Non-pigmented ciliary epithelial cell (primary cell): Measurements from ENCODE around the gene MSRB2.
"Not testable (repeated sequence)": the region's sequence is repeated elsewhere in the genome, so short reads cannot be mapped to it uniquely, and the experiment has no call there.

Source experiments
- DNase-seq: peaks from one replicate; pipeline ENCODE4 v3.0.0-alpha.2; 2010; ENCODE audit warnings: low read depth

The MSRB2 gene

DNA sequence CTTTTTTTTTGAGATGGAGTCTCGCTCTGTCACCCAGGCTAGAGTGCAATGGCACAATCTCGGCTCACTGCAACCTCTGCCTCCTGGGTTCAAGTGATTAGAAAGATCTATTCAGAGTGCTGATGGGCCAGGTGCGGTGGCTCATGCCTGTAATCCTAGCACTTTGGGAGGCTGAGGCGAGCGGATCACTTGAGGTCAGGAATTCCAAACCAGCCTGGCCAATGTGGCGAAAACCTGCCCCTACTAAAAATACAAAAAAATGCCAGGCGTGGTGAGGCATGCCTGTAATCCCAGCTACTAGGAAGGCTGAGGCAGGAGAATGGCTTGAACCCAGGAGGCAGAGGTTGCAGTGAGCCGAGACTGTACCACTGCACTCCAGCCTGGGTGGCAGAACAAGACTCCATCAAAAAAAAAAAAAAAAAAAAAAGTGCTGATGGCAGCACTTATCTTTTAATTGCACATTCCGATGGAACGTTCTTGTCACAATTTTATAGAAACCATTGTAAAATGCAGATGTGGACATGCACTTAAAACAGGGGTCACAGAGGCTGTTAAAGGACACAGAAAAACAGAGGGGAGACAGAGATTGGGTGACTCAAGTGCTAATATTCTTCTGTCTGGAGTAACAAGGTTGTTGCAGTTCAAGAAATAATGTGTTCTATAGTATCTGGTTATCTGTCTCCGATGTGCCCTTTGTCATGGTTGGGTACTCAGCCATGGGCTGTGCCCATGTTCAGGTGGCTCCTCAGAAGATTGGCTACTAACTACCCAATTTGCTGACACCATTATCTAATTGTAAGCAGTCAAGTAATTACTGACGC, 25.1 kb upstream of the MSRB2 start:
- DNase-seq: not testable (repeated sequence)

DNA sequence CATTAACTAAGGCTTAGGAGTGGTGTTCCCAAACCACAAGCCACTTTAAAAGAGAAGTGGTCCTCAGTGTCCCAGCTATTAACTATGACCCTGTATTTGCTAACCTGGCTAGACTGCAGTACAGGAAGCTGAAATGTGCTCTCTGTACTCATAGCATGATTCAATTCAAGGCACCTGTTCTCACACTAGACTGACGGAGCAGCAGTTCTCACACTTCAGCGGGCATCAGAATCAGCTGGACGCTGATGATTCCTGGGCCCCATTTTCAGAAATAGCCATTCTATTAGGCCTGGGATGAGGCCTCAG, 24.5 kb upstream of the MSRB2 start:
- DNase-seq: no peak

DNA sequence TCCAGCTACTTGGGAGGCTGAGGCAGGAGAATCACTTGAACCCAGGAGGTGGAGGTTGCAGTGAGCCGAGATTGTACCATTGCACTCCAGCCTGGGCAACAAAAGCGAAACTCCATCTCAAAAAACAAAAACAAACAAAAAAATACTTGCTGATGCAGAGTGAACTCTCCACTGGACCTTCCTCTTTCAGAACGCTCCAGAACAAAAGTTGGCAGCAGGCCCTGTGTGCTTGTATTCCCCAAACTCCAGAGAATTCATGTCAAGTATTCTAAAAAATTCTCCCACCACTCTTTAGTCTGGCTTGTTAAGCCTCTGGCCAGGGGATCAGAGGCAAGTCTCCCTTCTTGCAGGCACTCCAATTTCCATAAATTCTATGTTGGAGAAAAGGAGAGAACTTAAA, 22.8 kb upstream of the MSRB2 start:
- DNase-seq: not testable (repeated sequence)

DNA sequence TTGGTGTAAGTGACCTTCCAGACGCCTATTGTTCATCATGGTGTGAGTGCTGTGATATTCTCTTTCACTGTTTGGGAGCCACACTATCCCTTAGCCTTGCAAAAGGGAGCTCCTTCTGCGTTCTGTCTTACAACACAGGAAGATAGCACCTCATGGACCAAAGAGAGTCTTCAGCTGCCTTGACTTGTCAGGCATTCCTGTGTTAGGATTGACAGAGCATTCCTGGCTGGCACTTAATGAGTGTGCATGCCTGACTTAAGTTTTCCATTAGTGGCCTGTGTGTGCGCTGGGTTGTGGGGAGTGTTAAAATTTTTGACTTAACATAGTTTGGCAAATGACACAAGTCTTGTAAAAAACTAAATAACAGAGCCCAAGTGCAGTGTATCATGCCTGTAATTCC, 21.9 kb upstream of the MSRB2 start:
- DNase-seq: no peak

DNA sequence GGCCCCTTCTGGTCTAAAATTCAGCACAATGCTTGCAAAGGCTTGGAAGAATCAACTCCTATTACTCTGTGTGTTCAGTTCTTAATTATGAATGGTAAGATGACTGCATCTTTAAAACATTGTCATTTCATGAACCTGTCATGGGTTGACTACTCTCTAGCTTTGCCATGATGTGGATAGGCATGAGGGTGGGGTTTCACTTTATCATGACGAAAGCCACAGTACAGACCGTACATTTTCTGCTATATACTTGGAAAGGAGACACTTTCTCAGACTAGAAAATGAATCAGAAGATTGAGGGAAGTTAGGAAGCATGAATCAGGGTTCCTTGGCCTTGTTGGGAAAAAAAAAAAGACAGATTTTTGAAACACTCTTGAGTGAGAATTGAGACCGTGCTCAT, 19.7 kb upstream of the MSRB2 start:
- no peak for DNase-seq

DNA sequence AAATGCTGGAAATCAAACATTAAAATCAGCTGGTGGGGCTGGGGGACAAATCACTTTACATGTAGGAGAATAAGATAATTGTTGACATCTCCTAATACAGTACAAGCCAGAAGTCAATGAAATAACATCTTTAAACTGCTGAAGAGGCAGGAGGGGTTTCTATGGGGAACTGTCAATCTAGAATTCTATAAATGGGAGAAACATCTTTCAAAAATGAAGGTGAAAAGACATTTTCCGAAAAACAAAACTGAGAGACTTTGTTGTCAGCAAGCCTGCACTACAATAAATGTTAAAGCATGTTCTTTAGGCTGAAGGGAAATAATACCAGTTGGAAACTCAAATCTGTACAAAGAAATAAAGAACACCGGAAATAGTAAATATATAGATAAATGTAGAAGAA, 17.3 kb upstream of the MSRB2 start:
- no peak for DNase-seq

DNA sequence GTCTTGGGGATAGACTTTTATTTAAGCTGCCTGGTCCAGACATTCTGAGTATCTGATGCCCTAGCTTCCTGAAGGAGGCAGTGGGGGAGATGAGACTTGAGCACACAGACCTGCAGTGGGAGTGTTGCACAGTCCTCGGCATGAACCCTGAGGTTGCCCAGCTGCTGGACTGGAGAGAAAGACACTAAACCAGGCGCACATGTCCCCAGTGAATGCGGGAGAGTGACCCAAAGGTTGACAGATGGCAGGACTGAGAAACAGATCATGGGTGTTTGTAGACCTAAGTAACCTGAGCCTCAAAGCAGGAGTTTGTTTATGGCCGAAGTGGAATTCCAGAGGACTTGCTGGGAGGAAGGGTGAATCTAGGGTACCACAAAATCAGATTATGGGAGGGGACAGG, 15.7 kb upstream of the MSRB2 start:
- DNase-seq: no peak

DNA sequence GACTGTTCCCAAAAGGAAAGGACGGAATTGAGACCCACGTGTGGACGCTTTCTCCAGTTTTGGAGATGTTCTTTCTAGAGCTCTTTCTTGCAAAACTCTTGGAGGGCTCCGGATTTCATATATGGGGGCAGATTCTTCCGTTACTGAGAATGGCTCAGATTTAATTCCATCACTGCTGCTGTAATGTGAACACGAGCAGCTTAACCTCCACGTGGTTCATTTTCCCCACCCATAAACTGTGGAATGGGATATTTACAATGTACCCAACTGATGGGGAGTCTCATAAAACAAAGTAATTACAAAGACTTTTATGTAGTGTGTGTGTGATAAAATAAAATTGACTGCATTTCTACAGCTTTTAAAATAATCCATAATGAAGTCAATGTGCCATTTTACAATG, 15.1 kb upstream of the MSRB2 start:
- no peak for DNase-seq

DNA sequence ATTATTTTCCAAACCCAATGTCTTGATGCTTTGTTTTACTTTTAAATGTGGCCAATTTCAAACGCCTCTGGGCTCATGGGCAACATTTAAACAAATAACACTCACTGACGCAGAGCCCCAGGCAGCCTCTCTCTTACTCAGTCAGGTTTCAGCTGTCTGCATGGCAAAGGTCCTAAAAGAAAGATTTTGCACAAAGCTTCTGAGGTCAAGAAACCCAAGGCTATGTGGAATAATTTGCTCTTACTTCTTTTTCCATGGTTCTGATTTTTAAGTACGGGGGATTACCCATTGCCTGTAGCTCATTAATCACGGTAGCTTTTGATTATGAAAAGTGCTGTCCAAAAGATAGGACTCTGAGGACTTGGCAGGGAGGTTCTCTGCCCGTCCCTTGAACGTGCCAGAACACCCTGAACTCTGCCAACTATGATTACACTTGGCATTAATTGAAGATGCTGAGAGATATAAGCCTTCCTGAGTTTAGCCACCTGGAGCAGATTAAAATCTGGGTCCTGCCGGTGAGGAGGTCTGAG, 14.1 kb upstream of the MSRB2 start:
- no peak for DNase-seq

DNA sequence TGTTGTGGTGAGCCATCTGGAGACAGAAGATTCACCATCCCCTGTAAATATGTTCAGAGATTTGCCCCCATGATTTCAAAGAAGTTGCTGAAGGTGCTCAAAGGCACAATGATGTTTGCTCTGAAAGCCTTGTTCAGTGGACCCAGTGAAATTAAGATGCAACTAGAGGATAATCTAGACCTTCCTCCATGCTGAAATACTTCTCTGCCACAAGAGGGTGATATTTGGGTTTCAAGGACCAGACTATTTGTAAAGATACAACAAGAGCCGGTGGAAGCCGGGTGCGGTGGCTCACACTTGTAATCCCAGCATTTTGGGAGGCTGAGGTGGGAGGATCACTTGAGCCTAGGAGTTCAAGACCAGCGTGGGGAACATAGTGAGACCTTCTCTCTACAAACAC, 13.5 kb upstream of the MSRB2 start:
- no peak for DNase-seq

DNA sequence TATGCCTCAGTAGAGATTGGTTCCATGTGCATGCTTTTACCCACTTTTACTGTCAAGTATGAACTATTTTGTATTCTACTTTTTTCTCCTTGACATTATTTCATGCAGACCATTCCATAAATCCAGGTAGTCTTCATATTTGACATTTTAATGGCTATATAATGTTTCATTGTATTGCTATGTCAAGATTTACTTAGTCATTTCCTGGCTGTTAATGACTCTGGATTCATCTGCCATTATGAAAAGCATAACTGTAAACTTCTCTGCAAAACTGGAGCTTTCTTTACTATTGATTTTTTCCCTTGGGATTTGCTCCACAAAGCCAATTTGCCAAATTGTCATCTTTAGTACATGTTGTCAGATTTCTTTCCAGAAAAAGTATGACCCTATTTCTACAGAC, 6.8 kb upstream of the MSRB2 start:
- no peak for DNase-seq

DNA sequence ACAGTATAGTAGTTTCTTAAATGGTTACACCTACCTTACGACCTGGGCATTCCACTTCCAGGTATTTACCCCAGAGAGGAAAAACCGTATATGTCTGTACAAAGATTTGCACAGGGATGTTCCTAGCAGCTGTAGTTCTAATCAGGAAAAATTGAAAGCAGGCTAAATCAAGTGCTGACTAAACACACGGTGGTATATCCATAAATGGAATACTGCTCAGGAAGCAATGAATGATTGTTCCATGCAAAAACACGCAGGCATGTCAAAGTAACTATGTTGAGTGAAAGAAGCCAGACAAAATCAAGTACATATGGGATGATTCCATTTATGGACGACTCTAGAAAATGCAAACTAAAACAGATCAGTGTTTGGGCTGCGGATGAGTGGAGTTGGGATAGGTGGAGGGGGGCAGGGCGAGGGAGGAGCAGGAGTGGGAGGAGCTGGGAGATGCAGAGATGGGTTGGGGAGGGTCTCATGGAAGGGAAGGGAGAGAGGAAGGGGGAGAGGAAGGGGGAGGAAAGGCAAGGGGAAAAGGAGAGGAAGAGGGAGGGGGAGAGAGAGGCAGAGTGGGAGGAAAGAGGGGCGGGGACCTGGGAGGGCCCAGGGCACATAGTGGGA, 484 bp upstream of the MSRB2 start:
- no peak for DNase-seq

DNA sequence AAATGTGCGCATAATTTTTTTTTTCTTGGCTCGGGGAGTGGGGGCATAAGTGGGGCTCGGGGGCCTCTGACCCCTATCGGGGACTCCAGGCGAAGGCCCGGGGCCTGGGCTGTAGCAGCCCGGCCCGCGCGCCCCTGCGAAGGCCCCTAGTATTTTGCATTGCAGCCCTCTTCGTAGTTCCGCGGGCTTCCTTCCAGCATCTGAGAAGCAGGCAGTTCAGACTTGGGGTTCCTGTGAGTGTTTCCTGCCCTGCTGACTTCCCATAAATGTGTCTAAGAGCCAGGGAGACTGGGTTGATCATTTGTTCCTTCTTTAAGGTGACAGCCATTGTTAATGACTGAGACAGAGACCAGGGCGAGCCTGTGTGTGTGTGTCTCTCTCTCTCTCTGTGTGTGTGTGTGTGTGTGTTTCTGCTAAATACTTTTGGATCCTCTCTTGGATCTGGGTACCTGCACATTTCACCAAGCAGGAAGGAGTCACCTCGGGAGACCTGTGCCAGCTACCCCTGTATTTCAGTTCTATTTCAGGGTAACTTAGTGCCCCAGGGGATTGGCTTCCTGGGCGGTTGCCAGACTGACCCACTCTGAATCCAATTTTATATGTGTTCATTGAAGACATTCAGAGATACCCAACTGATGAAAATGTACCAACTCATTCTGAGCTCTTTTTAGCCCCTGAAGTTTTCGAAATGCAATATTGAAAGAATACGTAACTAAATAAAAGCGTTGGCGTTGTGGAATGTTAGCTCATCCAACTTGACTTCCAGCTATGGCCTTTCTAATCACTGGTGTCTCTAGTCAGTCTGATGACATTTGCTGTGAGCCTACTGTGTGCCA, 805 bp downstream of the MSRB2 start:
- DNase-seq: no peak

DNA sequence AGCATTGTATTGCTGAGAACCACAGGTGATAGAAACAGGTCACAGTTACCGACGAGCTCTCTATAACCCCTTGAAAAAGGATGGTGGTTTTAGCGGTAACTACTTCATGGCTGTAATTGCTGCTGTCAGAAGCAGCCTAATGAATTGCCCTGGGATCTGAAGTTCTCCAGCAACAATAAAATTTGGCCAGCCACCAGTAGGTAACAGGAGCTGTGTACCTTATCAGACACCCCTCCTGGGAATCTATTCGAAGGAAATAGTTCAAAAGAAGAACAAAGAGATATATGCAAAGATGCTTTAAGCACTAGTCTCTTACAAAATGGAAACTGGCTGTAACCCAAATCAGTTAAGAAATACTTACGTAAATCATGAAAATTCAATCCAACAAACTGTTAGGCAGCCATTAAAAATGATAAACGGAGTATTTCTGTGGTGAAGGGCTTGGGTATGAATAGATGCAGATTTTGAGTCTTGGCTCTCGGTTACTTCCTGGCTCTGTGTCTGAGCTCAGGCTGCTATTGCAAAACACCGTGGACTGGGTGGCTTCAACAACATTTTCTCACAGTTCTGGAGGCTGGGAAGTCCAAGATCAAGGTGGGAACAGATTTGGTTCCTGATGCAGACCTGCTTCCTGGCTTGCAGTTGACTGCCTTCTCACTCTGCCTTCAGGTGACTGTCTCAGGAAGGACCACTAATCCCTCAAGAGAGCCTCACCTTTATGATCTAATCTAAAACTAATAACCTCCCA, 1.6 kb downstream of the MSRB2 start:
- no peak for DNase-seq

DNA sequence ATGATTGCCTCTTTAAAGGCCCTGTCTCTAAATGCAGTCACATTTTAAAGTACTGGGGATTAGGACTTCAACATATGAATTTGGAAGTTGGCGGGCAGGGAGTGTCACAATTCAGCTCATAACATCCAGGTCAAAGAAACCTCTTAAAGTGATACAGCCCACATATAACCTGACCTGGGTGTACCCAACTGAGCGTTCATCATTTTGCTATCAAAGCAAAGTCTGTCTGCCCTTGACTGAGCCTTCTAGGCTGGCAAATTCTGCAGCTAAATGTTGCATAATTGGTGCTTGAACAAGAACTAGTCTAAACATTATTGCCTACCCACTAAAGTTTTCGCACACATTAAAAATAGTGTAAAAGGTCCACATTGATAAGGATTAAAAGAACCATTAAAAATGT, 3.7 kb downstream of the MSRB2 start:
- DNase-seq: no peak

DNA sequence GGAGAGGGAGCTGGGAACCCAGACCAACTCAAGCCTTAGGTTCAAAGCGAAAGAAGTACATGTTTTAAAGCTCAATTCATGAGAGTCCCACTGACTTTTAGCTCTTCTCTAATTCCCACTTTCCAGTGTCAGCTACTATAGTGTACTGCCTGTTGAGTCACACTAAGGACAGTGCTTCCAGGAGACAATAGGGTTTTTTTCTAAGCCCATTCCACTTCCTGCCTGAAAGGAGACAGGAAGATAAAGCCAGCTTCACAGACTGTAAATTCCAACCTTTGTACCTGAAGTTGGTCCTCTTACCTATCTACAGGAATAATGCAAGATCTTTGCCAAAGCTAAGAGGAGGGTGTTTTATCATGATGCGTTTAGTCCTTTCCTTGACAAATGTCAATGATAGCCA, 4.4 kb downstream of the MSRB2 start:
- no peak for DNase-seq

DNA sequence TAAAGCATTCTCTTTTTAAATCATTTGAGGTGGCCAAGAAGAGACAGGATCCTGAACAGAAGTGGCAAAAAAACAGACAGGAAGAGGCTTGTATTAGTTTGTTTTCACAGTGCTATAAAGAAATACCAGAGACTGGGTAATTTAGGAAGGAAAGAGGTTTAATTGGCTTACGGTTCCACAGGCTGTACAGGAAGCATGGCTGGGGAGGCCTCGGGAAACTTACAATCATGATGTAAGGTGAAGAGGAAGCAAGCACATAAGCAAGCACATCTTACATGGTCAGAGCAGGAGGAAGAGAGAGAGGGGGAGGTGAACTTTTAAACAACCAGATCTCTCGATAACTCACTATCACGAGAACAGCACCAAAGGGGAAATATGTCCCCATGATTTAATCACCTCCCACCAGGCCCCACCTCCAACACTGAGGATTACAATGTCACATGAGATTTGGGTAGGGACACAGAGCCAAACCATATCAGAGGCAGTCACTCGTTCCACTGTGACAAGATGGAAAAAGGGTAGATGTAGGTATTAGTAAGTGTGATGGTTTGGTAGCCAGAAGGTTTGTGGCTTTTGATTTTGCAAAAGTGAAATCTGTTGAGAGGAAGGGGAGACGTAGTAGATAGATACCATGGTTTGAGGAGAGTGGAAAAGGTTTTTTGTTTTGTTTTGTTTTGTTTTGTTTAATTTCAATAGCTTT, 5.1 kb downstream of the MSRB2 start:
- DNase-seq: no peak

DNA sequence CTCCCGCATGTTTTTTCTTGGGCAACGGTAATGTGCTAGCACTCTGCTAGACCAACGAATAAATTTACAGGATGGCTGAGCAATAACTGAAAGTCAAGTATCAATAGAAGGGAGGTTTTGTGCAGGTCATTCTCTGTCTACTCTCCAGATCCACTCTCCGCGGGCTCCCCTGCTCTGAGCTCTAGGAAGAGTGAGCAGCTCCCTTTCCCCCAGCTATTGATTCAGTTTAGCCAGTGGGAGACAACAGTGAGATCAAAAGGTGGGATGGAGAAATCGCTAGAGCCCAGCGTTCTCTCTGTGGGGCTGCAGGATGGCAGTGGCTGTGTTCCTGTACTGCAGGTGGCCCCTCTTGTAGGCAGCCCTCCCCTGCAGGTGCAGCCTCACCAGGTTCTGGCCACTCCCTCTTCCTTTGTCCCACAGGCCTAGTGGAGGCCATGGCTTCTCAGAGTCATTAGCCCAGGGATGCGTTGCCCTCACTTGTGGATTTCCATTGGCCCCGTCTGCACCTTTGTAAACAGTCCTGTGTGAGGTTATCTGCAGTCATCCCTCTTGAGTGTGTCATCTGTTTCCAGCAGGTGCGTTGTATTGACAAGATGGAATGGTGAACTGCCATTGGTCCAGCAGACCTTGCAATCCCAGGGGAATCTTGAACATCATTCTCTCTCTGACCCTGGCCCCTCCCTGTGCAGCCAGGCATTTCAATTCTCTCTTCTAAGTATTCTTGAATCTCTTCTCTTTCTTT, 11.1 kb downstream of the MSRB2 start:
- DNase-seq: no peak

DNA sequence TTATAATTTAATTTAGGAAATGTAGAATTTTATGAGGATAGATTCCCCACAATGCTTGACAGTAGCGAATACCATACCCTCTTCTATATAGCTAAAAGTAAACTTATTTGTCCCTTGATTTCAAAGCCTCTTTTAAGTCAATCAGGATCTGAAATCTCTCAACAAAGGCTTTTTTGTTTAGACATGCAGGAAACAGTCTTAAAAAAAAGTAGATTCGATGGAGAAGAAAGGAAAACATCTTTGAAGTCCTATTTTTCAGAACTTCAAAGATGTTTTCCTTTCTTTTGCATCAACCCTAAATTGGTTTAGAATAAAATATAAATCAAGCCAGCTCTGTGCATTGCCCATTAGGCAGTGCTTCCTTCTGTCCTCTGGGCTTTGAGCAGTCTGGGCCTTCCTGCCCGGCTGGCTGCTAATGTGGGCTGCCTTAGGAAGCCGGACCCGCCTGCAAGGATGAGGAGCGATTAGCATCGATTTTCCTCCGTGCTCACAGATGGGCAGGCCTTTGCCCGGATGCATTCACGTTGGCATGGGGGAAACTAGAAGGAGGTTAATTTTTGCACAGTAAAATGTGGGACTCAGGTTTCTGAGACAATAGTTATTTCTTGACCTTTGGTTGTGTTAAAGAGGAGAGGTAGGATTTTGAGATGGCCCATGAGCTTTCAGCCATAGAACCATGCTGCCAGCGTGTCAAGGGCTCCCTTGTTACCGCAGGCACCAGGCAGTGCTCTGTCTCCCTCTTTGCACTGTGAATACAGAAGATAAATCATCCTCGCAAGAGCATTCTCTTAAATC, 15.5 kb downstream of the MSRB2 start:
- no peak for DNase-seq
